ENCODE measurements around the gene PLOD3.
A peak's percentile ranks its signal among the peaks of the same experiment; 100 is the strongest.

Gene PLOD3

GRCh38 chr7:101164071-101164840, 53.1 kb downstream of the PLOD3 start:
- no peak for DNase-seq

GRCh38 chr7:101163279-101164070, 53.9 kb downstream of the PLOD3 start:
- no peak for DNase-seq

- DNase-seq: peak; percentile 47
Measured at GRCh38 chr7:101162551-101163278, 54.7 kb downstream of the PLOD3 start.

- DNase-seq: no peak
Measured at GRCh38 chr7:101161692-101162471, 55.5 kb downstream of the PLOD3 start.

GRCh38 chr7:101160910-101161309, 56.5 kb downstream of the PLOD3 start:
- DNase-seq: no peak

GRCh38 chr7:101159696-101160674, 57.4 kb downstream of the PLOD3 start:
- DNase-seq: no peak

GRCh38 chr7:101156866-101157589, 60.4 kb downstream of the PLOD3 start:
- DNase-seq: no peak

- DNase-seq: no peak
Measured at GRCh38 chr7:101156277-101156676, 61.1 kb downstream of the PLOD3 start.

All from DMS 273 treated with DMSO at 0.1 percent for 48 hours (cell line).